ENCODE measurements around the gene PLAAT4.
"Not testable (repeated sequence)": the region's sequence is repeated elsewhere in the genome, so short reads cannot be mapped to it uniquely, and the experiment has no call there.

Gene PLAAT4

DNA sequence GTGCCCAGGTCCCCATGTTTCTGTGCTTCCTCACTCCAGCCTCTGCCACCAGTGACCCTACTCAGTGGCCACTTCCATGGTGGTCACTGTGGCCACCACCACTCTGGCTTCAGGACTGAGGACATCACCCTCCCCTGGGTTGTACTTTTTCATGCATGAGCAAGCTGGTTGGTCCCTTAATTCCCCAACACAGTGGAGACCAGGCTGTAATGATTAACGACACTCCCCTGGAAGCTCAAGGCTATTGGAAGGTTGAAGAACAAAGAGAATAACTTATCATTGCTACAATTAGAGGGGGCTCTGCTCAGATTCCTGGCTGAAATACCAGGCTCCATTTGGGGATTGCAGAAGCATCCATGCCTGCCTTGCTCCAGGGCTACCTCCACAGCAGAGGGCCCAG lies 10.5 kb downstream of the PLAAT4 start:
- DNase-seq (ENCODE audit: low spot score), result no peak

DNA sequence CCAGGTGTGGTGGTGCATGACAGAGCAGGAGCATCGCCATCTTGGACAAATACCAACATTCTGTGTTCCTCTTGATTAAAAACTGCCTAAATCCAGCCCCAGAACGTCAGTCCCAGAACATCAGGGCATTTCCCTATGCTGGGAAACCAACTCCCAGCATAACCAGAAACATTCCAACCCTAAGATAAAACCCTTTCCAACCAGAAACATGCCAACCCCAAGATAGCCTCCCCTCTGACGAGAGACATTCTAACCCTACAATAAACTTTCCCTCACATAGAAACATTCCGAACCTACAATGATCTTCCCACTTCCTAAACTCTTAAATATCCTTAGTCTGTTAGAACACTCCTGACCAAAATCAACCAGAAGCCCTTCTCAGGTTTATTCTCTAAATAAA lies 11.6 kb downstream of the PLAAT4 start:
- no peak for DNase-seq (ENCODE audit: low spot score)

DNA sequence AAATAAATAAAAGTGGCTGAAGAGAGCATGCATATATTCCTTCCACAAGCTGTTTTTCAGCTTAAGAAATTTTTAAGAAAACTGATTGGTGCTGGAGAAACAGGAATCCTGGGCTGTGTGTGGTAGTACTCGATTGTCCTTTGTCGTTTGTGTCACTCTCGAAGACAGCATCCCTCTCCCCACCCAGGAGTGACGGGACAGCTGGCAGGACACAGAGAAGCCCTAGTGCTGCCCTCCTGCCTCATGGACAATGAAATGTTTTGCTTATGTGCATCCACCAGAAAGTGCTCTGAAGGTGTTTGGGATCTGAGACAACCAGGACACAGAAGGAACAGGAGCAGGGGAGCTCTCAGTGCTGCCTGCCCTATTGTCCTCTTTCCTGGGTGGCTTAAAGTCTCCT lies 12.8 kb downstream of the PLAAT4 start:
- DNase-seq (ENCODE audit: low spot score), result no peak

DNA sequence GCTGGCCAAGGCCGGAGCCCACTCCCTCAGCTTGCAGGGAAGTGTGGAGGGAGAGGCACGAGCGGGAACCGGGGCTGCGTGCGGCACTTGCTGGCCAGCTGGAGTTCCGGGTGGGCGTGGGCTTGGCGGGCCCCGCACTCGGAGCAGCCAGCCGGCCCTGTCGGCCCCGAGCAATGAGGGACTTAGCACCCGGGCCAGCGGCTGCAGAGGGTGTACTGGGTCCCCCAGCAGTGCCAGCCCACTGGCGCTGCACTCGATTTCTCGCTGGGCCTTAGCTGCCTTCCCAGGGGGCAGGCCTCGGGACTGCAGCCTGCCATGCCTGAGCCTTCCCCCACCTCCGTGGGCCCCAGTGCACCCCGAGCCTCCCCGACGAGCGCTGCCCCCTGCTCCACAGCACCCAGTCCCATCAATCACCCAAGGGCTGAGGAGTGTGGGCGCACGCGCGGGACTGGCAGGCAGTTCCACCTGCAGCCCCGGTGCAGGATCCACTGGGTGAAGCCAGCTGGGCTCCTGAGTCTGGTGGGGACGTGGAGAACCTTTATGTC lies 13.6 kb downstream of the PLAAT4 start:
- DNase-seq (ENCODE audit: low spot score), result not testable (repeated sequence)

DNA sequence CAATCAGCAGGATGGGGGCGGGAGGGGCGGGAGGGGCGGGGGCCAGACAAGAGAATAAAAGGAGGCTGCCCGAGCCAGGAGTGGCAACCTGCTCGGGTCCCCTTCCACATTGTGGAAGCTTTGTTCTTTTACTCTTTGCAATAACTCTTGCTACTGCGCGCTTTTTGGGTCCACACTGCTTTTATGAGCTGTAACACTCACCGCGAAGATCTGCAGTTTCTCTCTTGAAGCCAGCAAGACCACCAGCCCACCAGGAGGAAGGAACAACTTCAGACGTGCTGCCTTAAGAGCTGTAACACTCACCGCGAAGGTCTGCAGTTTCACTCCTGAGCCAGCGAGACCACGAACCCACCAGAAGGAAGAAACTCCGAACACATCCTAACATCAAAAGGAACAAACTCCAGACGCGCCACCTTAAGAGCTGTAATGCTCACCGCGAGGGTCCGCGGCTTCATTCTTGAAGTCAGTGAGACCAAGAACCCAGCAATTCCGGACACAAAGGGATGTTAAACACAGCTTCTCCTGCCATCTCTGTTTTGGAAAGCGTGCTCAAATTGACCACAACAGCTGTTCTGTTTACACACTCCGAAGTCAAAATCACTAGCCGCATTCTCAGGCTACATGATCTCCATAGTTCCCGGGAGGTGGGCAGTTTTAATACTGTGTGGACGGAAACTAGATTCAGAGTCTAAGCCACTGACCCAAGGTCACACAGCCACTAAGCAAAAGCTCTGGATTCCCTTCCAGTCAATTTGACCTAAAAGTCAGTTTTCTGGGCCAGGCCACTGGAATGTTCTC lies 14.7 kb downstream of the PLAAT4 start:
- no peak for DNase-seq (ENCODE audit: low spot score)

DNA sequence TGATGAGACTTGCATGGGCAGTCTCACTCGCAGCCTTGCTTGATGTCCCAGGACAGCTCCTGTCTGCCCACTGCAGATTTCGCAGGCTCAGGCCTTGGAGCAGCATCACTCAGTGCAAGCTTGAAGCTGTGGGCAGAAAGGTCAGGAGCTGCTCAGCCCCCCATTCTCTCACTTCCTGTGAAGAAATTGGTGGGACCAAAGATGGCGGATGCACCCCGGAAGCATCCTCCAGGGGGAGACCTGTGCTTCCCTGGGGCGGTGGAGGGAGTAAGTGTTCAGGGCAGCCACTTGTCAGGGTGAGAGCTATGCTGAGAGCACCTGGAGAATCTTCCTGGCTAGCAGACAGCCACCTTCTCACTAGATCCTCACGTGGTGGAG lies 15.3 kb downstream of the PLAAT4 start:
- no peak for DNase-seq (ENCODE audit: low spot score)

DNA sequence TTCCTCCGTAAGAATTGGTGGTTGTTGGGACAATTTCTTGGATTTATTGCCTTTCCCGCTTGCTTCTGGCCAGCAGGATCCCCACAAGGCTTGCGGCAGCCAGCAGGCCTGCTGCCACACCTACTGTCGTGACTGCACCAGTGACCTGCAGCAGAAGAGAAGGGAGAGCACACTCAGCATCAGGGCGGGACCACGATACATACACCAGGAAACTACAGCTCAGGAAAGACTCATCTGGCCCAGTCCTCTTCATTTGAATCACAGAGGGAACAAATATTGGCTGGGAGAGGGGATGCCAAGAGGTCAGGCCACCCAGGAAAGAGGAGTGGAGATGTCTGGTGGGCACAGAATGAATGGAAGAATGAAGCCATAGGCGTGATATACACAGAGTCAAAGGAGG lies 16.3 kb downstream of the PLAAT4 start:
- DNase-seq (ENCODE audit: low spot score), result no peak

DNA sequence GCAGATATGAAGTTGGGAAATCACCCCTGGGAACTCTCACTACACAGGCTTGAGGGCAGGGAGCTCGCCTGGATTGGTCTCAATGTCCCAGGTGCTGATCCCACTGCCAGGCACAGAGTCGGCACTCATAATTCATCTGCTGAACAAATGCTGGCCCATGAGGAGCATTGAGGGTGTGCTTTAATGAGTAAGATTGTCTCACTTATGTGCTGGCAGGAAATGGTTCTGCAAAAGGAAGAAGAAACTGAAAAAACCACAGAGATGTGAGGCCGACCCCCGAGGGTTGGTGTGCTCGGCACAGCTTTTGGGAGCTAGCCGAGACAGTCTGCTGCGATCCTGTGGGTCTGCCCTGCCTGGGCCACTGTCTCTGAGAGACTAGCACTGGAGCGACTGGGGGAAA lies 17.2 kb downstream of the PLAAT4 start:
- DNase-seq (ENCODE audit: low spot score), result no peak

DNA sequence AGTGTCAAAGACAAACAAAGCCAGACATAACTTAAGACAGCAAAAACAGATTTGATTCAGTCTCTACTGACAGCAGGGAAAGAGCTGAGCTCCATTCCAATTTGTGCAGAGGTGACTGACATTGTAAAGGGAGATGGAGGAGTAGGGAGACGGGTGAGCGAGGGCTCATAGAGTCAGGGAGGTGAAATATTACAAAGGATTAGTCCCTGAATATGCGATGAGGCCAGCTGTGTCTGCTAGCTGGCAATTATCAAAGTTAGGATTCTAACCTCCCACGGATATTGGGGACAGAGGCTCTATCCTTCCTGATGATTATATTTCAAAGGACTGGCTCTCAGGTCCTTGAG lies 18.2 kb downstream of the PLAAT4 start:
- DNase-seq (ENCODE audit: low spot score), result no peak

DNA sequence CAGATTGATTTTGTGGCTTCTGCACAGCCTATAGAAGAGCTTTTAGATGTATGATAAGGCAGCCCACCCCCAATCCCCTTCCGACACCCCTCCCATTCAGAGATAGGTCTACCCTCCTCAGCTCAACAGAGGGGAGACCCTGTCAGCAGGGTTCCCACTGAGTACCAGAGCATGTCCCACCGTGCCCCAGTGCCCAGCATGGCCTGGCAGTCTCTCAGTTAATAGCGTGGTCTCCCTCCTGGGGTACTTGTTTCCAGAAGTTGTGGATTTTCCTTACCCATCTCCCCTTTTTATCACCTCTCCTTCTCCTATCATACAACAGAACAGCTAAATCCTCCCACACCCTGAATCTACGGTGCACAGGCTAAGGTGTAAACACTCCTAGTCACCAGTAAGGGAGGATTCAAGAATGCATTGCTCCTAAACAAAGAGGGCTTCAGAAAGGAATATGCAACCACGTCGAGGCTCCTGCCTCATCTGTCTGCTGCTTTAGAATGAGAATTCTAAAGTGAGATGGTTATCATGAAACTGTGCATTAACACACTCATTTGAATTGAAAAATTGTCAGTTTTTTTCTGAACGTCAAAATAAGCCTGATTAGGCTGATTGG lies 19.9 kb downstream of the PLAAT4 start:
- no peak for DNase-seq (ENCODE audit: low spot score)

DNA sequence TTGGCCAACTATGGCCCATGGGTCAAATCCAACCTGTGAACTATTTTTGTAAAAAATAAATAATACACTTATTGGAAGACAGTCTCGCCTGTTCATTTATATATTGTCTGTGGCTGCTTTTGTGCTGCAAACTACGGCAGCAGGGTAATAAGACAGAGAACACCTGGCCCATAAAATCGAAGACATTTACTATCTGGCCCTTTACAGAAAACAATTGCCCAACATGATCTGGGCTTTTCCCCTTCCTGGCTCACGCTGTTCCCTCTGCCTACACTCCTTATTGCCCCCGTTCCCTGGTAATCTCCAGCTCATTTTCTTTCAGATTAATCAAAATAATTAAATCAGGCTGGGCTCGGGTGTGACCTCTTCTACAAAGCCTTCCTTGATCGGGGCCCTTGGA lies 21.0 kb downstream of the PLAAT4 start:
- DNase-seq (ENCODE audit: low spot score), result no peak

DNA sequence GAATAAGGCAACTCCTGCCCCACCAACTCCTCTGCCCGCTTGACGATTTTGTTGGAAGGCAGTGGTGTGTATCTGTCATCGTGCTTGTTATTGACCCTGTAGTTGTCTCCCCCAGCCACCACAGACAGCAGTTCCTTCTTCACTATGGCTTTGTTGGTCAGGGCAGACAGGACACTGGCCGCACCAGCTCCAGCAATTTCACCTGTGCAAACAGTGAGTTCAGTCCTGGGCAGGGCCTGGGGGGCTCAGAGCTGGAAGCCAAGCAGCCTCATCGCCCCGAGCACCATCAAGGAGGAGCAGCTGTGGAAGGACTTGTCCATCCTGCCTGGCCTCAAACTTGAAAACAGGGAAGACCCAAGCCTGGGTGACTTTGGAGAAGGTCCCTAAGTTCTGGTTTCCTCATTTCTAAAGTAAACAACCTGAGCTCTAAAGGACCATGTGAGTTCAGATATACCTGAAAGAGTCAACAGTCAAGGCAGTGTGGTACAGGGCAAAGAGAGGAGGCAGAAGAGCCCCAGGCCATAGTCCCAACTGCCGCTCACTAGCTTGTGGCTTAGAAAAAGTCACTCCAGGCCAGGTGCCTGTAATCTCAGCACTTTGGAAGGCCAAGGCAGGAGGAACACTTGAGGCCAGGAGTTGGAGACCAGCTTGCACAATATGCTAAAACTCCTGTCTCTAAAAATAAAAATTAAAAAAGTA lies 22.0 kb downstream of the PLAAT4 start:
- DNase-seq (ENCODE audit: low spot score), result no peak

DNA sequence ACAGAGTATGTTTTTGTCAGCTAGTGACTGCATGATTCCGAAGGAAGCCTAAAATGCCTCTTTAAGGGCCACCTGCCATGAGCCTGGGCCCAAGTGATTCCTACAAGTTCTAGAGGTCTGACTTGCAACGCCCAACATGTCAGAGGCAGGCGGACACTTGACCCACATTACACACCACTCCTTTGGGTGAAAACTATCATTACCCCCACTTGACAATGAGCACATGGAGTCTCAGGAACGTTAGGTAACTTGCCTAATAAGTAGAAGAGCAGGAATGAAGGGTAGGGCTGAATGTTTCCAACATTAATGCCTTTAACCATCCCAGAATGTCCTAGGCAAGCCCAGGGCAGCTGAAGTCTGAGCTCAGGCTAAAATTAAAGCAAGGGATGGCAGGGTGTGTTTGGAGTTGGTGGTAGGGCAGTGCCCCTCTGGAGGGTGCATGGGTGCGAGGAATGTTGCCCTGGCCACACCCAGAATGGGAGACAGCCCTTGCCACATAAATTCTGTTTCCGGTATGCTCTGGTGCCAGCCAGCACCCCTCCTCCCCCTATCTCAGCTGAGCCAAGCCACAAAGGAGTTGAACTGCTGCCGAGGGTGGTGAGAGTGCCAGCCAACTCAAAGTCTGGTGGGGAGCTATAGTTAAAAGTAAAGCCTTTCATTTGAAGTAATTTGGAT lies 24.0 kb downstream of the PLAAT4 start:
- DNase-seq (ENCODE audit: low spot score), result no peak

DNA sequence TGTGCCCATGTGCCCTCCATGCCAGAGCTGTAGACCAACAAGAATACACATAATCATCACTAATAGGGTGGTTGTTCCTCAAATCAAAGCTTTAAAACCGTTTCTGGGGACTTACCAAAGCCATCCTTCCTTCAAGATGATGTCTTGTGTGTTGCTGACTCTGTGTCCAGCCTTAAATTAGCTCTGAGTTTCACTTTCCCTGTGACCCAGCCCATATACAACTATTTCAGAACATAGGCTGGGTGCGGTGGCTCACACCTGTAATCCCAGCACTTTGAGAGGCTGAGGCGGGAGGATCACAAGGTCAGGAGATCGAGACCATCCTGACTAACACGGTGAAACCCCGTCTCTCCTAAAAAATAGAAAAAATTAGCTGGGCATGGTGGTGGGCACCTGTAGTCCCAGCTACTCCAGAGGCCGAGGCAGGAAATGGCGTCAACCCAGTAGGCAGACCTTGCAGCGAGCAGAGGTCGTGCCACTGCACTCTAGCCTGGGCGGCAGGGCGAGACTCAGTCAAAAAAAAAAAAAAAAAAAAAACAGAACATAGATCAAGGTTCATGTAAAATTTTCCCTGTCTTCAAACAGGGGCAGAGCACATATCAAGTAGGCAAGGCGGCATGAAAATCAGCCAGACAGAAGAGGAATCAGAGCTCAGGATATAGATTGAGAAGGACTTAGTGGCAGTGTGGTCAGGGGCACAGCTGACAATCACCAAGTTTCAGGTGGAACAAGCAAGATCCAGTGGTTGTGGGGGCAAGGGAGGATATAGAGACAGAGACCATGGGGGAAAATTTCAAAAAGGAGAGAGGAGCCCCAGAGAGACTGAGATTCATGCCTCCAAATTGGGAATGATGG lies 26.8 kb downstream of the PLAAT4 start, which contains the start of gene PLAAT2:
Gene PLAAT2, minus strand, starts transcription at position 179 of the 855 bp plus-strand sequence. Its CDS starts 55 bp downstream, at position 124.
- DNase-seq (ENCODE audit: low spot score), result no peak

DNA sequence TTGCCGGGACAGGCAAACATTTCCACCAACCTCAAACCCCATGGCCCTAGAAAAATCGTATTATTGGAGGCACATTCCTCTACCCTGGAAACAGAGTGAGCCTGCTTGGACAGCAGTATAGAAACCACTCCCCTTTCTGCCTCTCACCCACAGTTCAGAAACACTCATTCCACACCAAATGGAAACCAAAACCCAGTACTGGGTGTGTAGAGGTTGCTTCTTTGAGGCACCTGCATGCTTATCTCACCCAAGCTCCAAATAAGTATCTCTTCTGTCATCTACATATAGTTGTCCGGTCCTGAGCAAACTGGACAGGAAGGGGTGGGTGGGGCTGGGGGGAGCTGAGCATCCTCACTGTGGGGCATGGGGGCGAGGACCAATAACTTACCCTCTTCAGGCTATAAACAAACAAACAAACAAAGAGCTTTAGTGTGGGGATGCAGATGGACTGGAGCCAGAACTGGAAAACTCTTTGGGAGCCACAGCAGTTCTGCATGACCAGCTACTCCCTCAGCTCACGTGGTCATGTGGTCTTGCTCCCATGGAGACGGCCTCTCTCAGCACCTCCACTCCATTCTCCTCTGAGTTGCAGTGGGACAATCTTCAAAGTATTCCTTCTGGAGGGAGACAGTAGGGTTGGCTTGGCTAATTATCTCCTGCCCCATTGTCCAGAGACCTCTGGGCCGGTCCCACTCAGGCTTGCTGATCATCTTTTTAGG lies 27.6 kb downstream of the PLAAT4 start:
- DNase-seq (ENCODE audit: low spot score), result no peak

DNA sequence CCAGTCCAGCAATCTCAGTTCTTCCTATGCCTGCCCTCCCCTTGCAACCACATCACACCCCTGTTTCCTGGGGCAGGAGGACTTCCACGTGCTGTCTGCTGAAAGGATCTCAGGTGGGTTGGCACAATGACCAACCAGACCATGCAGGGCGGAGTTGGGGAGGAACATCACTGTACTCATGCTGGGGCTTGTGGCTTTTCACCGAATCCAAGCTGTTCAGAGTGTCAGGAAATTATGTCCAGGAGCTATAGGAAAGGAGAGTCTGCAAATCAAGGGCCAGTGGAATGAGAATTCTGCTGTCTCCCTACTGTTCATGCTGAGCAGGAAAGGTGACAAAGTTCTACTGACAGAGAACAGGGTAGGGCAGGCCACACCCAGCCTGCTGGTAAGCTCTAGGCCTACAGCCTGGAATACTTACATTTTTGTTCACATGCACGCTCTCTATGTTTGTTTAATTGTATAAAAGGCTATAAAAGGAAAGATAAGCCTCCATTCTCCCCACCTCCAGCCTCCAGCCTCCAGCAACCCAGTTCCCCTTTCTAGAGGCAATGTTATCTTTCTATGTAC lies 28.3 kb downstream of the PLAAT4 start:
- DNase-seq (ENCODE audit: low spot score), result no peak

DNA sequence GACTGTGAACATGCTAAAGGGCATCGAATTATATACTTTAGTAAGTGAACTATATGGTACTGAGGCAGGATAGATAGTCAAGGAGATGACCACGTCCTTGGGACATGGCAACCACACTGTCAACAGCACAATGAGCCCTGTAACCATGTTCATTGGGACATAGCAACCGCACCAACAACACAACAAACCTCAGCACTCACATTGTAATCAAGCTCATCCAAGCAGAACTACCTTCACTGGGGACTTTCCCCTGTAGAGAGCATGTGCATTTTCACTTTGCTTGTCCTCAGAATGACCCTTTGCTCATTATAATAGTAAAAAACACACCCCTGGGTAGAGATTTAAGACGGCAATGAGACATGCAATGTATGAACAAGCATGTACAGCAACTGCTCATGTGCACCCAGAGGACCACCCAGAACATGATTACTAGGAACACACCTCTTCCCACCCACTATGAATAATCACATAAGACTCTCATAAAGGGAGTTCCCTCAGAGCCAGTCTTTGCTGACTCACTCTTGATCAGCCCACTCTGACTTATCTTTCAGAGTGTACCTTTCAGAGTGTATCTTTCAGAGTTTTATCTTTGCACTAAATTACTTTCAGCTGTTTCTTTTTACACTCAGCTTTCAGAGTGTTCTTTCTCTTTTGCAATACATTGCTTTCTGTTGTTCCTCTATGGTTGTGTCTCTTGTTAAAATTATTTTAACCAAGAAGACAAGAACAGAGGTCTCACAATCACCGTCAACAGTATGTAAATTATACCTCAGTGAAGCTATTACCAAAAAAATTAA lies 30.6 kb downstream of the PLAAT4 start:
- DNase-seq (ENCODE audit: low spot score), result no peak

DNA sequence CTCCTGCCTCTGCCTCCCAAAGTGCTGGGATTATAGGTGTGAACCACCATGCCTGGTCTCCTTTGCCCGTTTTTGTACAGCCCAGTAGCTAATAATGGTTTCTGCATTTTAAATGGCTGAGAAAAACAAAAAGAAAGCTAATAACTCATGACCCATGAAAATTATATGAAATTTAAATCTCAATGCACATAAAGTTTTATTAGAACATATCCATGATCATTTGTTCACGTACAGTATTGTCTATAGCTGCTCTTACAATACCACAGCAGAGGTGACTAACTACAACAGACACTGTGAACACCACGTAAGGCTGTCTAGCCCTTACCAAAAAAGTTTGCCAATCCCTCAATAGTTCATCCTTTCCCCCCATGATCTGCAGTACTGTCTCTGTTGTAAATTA lies 33.0 kb downstream of the PLAAT4 start:
- no peak for DNase-seq (ENCODE audit: low spot score)

DNA sequence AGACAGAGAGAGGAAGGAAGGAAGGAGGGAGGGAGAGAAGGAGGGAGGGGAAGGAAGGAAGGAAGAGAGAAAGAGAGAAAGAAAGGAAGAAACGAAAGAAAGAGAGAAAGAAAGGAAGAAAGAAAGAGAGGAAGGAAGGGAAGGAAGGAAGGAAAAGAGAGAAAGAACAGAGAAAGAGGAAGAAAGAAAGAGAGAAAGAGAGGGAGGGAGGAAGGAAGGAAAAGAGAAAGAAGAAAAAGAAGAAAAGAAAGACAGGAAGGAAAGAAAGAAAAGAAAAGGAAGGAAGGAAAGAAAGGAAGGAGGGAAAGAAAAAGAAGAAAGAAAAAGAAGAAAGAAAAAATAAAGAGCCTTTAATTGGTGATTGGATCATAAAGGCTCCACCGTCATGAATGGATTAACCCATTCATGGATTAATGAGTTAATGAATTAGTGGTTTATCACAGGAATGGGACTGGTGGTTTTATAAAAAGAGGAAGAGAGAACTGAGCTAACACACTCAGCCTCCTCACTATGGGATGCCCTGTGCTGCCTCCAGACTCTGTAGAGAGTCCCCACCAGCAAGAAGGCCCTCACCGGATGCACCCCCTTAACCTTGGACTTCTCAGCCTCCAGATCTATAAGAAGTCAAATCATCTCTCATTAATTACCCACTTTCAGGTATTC lies 35.5 kb downstream of the PLAAT4 start:
- DNase-seq (ENCODE audit: low spot score), result no peak
